Measurements from ENCODE around the gene FRK. TPM values are rescaled to one million over a fixed set of nuclear protein-coding genes. Genes with fewer than 3 reads are reported as not detected.

FRK gene
- polyA plus RNA-seq, 2 of the 4 experiments (the other 2 are of a cell fraction), result 2.2 to 8.9 TPM

DNA sequence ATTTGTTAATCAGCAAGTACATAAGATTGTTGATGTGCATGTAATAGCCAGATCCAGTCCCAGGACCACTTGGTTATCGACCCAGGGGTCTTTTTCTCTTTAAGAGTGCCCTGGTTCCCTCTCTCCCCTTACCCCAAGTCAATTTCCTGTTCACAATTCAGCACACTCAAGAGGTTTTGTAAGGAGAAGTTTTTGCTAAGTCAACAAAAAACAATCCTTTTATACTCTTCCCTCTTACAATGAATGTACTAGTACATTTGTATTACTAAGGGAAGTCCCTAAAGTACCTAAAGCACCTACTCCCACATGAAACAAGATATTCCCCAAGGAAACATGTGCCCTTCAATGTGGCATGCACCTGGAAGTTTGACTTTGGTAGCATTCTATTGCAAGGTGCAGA is 38.3 kb upstream of the FRK start:
- TF ChIP-seq MAFK (IDR thresholded peaks at IDR 0.05; ENCODE audit: partially characterized antibody) (peak; percentile 84), CBX2 (IDR thresholded peaks at IDR 0.05; ENCODE audit: borderline replicate concordance, low read depth) (no peak)
- H3K4me3 ChIP-seq, result no peak overlapping the region
- no peak for ATAC-seq
- no peak for FAIRE-seq
- H3K4me2 ChIP-seq, result peak overlapping the region; percentile 85; the same call in 2 of the 3 replicates
- CTCF ChIA-PET, result no interaction called here
- peaks cover 22% of the 10 kb centered on the region for H3K4me1 ChIP-seq
- H3K9me3 ChIP-seq, result peaks cover 11% of the 10 kb centered on the region; the same call in 2 of the 3 replicates
- POLR2A ChIA-PET, result no interaction called here
- DNase-seq (ENCODE audit: low read depth in 1 of 2, low spot score in 1 of 2), result no peak
- 36% methylated on average over 1 of the region's 1 CpG for WGBS (ENCODE audit: missing lambda C conversion rate)
- no peak overlapping the region for H3K27ac ChIP-seq

DNA sequence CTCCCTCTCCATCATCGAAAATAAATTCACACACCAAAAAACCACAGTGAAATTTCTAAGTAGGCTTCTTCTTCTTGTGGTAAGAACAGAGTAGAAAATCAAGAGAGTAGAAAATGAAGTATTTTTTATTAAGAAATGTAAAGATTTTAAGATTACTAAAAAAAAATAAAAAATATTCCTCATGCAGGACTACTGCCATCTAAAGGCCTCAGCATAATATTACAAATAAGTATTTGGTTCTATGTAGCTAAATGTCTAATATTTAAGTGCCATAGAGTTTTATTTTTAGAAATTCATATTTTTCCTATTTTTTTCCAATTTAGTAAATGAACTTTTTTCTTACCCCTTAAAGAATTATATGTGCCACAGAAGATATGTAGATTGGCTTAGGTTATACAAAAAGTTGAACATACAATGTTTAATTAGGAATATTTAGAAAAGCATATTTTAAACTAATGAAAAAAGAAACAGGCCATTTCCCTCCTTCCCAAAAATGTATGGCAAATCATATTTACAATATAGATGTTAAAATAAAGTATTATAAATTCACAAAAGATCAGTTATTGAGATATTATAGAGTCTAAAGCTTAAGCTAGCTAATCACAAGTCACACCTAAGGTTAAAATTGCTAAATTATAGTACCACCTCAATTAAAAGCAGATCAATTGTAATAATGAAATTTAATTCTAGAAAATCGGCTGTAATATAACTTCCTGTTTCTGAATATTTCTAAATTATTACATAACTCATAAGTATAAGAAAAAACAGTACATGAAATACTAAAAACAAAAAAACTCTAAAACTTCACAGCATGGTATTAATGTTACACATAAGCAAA is 36.5 kb upstream of the FRK start:
- TF ChIP-seq TFCP2L1 (CRISPR knock-in tag; IDR thresholded peaks at IDR 0.05) (no peak), EHF (CRISPR knock-in tag; IDR thresholded peaks at IDR 0.05) (no peak), CBX2 (IDR thresholded peaks at IDR 0.05; ENCODE audit: borderline replicate concordance, low read depth) (no peak), RAD21 (conservative IDR thresholded peaks at IDR 0.05 in 1 of 2, IDR thresholded peaks at IDR 0.05 in 1 of 2) (peak; percentile 63 to 80), HOXA7 (CRISPR knock-in tag; IDR thresholded peaks at IDR 0.05) (no peak), KDM5A (IDR thresholded peaks at IDR 0.05) (no peak), ZNF302 (CRISPR knock-in tag; IDR thresholded peaks at IDR 0.05) (no peak), POLR2A (IDR thresholded peaks at IDR 0.05; ENCODE audit: low read length) (no peak), SMC3 (IDR thresholded peaks at IDR 0.05) (peak; percentile 67)
- TF ChIP-seq, protein P1, sequence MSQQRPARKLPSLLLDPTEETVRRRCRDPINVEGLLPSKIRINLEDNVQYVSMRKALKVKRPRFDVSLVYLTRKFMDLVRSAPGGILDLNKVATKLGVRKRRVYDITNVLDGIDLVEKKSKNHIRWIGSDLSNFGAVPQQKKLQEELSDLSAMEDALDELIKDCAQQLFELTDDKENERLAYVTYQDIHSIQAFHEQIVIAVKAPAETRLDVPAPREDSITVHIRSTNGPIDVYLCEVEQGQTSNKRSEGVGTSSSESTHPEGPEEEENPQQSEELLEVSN (IDR thresholded peaks at IDR 0.05; ENCODE audit: borderline replicate concordance, low read depth), result no peak
- TF ChIP-seq, protein P2, sequence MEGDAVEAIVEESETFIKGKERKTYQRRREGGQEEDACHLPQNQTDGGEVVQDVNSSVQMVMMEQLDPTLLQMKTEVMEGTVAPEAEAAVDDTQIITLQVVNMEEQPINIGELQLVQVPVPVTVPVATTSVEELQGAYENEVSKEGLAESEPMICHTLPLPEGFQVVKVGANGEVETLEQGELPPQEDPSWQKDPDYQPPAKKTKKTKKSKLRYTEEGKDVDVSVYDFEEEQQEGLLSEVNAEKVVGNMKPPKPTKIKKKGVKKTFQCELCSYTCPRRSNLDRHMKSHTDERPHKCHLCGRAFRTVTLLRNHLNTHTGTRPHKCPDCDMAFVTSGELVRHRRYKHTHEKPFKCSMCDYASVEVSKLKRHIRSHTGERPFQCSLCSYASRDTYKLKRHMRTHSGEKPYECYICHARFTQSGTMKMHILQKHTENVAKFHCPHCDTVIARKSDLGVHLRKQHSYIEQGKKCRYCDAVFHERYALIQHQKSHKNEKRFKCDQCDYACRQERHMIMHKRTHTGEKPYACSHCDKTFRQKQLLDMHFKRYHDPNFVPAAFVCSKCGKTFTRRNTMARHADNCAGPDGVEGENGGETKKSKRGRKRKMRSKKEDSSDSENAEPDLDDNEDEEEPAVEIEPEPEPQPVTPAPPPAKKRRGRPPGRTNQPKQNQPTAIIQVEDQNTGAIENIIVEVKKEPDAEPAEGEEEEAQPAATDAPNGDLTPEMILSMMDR (IDR thresholded peaks at IDR 0.05), result peak; percentile 52; the same call in 2 of the 3 replicates
- TF ChIP-seq, protein P3, sequence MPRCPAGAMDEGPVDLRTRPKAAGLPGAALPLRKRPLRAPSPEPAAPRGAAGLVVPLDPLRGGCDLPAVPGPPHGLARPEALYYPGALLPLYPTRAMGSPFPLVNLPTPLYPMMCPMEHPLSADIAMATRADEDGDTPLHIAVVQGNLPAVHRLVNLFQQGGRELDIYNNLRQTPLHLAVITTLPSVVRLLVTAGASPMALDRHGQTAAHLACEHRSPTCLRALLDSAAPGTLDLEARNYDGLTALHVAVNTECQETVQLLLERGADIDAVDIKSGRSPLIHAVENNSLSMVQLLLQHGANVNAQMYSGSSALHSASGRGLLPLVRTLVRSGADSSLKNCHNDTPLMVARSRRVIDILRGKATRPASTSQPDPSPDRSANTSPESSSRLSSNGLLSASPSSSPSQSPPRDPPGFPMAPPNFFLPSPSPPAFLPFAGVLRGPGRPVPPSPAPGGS (IDR thresholded peaks at IDR 0.05), result no peak
- TF ChIP-seq, protein P4, sequence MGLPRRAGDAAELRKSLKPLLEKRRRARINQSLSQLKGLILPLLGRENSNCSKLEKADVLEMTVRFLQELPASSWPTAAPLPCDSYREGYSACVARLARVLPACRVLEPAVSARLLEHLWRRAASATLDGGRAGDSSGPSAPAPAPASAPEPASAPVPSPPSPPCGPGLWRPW (IDR thresholded peaks at IDR 0.05), result no peak
- TF ChIP-seq, protein P5, sequence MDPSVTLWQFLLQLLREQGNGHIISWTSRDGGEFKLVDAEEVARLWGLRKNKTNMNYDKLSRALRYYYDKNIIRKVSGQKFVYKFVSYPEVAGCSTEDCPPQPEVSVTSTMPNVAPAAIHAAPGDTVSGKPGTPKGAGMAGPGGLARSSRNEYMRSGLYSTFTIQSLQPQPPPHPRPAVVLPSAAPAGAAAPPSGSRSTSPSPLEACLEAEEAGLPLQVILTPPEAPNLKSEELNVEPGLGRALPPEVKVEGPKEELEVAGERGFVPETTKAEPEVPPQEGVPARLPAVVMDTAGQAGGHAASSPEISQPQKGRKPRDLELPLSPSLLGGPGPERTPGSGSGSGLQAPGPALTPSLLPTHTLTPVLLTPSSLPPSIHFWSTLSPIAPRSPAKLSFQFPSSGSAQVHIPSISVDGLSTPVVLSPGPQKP (IDR thresholded peaks at IDR 0.05; ENCODE audit: low read depth, low read length), result no peak

More for the DNA sequence above, 36.5 kb upstream of the FRK start:
- H3K4me2 ChIP-seq, result no peak overlapping the region
- ChIA-PET CTCF (interaction anchor here (0.6 to 3.0 kb wide), 15 partner anchors 10 to 1384 kb away, joined by 3 to 15 read pairs (median 6); partner anchors contain the start of gene FRK), POLR2A (no interaction called here)
- DNase-seq (ENCODE audit: low read depth in 1 of 2, low spot score in 1 of 2) (no peak), FAIRE-seq (no peak), ATAC-seq (no peak)
- H3K9me3 ChIP-seq, result peaks cover 11% of the 10 kb centered on the region; the same call in 2 of the 3 replicates
- WGBS (ENCODE audit: missing lambda C conversion rate), result 22% methylated on average over 2 of the region's 2 CpGs
- no peak overlapping the region for H3K4me3 ChIP-seq
- H3K27ac ChIP-seq, result no peak overlapping the region
- peaks cover 21% of the 10 kb centered on the region for H3K4me1 ChIP-seq
